Measurements from ENCODE around the gene ELOF1. TPM values are rescaled to one million over a fixed set of nuclear protein-coding genes. Genes with fewer than 3 reads are reported as not detected.

Gene ELOF1
- total and polyA plus RNA-seq, 2 of the 13 experiments (the other 11 are each of a cell fraction or from before 2014, with no cell fraction given) = 14.5 to 43.2 TPM

DNA sequence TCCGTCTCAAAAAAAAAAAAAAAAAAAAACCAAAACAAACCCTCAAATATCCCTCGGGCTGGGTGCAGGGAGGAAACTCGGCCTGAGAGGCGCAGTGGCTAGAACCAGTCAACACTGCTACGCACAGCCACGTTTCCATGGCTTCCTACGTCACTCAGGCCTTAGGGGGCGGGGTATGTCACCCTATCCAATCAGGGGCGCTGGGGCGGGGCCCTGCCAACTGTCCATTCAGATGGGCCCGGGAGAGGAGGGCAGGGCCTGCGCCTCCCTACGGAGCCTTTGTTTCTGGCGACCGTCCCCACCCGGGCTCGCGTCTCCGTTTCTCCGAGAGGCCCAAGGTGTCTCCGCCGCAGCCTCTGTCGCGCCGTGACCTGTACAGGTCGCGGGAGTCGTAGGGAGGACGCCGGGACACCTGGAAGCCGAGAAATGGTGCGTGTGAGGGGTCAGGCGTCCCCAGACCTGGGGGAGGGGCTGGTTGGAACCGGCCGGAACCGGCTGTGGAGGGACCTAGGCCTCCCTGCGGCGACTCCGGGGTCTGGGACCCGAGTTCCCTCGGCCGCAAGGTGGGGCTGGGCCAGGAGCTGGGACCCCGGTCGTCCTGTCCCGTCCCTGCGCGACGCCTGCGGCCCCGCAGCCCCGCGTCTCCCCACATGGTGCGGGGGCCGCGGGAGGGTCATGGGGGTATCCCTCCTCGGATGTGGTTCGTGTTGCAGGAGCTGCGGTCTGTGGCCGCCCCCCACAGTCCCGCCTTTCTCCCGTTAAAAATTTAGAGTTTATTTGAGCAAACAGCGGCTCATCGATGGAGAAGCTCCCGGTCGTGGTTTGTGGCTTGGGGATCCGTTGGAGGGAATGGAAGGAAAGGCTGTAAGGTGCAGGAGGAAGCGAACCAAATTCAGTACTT lies 38.4 kb upstream of the ELOF1 start, which contains the start of gene ZNF627 (continued):
- peak; percentile 92 for TF ChIP-seq POLR2AphosphoS5 (IDR thresholded peaks at IDR 0.05; ENCODE audit: low read depth, low read length)
- TF ChIP-seq ERF (CRISPR knock-in tag; IDR thresholded peaks at IDR 0.05) = peak; percentile 46; the same call in 1 of the 2 replicates
- TF ChIP-seq, protein P1, sequence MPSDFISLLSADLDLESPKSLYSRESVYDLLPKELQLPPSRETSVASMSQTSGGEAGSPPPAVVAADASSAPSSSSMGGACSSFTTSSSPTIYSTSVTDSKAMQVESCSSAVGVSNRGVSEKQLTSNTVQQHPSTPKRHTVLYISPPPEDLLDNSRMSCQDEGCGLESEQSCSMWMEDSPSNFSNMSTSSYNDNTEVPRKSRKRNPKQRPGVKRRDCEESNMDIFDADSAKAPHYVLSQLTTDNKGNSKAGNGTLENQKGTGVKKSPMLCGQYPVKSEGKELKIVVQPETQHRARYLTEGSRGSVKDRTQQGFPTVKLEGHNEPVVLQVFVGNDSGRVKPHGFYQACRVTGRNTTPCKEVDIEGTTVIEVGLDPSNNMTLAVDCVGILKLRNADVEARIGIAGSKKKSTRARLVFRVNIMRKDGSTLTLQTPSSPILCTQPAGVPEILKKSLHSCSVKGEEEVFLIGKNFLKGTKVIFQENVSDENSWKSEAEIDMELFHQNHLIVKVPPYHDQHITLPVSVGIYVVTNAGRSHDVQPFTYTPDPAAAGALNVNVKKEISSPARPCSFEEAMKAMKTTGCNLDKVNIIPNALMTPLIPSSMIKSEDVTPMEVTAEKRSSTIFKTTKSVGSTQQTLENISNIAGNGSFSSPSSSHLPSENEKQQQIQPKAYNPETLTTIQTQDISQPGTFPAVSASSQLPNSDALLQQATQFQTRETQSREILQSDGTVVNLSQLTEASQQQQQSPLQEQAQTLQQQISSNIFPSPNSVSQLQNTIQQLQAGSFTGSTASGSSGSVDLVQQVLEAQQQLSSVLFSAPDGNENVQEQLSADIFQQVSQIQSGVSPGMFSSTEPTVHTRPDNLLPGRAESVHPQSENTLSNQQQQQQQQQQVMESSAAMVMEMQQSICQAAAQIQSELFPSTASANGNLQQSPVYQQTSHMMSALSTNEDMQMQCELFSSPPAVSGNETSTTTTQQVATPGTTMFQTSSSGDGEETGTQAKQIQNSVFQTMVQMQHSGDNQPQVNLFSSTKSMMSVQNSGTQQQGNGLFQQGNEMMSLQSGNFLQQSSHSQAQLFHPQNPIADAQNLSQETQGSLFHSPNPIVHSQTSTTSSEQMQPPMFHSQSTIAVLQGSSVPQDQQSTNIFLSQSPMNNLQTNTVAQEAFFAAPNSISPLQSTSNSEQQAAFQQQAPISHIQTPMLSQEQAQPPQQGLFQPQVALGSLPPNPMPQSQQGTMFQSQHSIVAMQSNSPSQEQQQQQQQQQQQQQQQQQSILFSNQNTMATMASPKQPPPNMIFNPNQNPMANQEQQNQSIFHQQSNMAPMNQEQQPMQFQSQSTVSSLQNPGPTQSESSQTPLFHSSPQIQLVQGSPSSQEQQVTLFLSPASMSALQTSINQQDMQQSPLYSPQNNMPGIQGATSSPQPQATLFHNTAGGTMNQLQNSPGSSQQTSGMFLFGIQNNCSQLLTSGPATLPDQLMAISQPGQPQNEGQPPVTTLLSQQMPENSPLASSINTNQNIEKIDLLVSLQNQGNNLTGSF (CRISPR knock-in tag; IDR thresholded peaks at IDR 0.05) = no peak
- peak; percentile 92 for TF ChIP-seq ZNF563 (CRISPR knock-in tag; IDR thresholded peaks at IDR 0.05)
- TF ChIP-seq HNRNPK (IDR thresholded peaks at IDR 0.05; ENCODE audit: low read depth, low read length, poor library complexity, severe bottlenecking) = no peak
- TF ChIP-seq ZFP90 (CRISPR knock-in tag; IDR thresholded peaks at IDR 0.05; ENCODE audit: borderline replicate concordance) = no peak; the same call in 1 of the 2 replicates
- peak; percentile 85; the same call in 1 of the 2 replicates for TF ChIP-seq ZNF776 (CRISPR knock-in tag; IDR thresholded peaks at IDR 0.05)
- no peak for TF ChIP-seq ZNF292 (CRISPR knock-in tag; IDR thresholded peaks at IDR 0.05; ENCODE audit: borderline replicate concordance, low read depth)
- no peak for TF ChIP-seq RERE (CRISPR knock-in tag; IDR thresholded peaks at IDR 0.05; ENCODE audit: low read depth)
- TF ChIP-seq HHEX (CRISPR knock-in tag; IDR thresholded peaks at IDR 0.05) = no peak
